NCI-H446 treated with DMSO at 0.1 percent for 48 hours (cell line): ENCODE measurements around the gene TMEM135.

Experiments
- DNase-seq: peaks from one replicate; lab custom pipeline; 2025; lab: John Stamatoyannopoulos, UW

TMEM135 gene

DNA sequence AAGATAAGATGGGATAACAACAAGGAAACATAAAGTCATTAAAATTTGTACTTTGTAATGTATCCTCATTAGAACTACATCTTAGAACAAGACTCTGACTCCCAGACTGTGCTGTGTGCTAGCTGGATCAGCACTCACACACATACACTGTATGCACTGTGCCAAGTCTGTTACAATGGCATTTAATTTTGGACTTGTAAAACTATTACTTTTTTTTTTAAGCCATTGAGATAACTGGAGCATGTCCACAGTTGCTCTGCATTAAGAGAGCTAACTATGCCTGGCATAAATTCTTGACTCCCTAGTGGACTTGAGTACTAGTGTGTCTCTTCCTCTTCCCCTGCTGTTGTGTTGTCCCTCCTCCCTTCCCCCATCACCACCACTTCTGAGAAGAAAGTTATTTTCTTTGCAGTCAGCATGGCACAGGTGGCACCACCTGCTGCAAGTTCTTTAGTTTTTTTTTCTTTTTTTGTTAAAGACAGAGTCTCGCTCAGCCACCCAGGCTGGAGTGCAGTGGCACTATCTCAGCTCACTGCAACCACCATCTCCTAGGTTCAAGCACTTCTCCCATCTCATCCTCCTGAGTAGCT is 268.6 kb downstream of the TMEM135 start:
- no peak for DNase-seq

GRCh38 chr11:87307101-87307500 is 269.4 kb downstream of the TMEM135 start:
- no peak for DNase-seq

- no peak for DNase-seq
Measured at GRCh38 chr11:87315229-87315628, 277.5 kb downstream of the TMEM135 start.

GRCh38 chr11:87316491-87316890 is 278.8 kb downstream of the TMEM135 start:
- no peak for DNase-seq

GRCh38 chr11:87317441-87317840 is 279.7 kb downstream of the TMEM135 start:
- DNase-seq = no peak

DNA sequence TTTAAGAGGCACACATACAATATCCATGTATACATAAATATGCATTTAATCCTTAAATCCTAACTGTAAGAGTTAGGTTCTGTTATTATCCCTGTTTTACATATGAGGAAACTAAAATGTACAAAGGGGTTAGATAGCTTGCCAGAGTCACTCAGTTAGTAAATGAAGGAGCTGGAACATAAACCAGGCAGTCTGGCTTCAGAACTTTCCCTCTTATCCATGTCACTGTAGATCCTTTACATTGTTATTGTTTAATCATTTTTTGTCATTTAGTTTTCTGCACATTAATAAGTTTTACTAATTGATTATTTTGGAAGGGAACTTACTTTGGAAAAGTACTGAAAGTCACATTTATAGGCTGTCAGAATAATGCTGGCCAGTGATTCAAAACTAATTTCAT is 282.4 kb downstream of the TMEM135 start:
- DNase-seq = no peak

- no peak for DNase-seq
Measured at GRCh38 chr11:87322568-87322967, 284.8 kb downstream of the TMEM135 start.

DNA sequence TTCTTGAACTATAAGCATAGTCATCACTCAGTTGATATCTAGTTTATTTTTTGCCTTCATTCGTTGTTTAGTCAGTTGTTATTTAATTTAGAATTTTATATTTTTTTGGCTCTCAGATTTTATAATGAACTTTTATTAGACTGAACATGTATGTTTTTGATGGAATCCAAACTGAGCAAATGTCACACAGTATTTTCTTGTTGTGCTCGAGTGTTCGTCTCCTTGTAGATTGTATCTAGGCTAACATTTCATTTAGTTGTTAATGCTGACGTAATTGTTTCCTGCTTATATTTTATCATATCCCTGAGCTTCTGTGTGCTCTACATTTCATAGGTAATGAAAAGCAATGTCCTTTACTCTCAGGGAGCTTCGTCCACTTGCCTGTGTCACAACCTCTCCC is 286.2 kb downstream of the TMEM135 start:
- no peak for DNase-seq

DNA sequence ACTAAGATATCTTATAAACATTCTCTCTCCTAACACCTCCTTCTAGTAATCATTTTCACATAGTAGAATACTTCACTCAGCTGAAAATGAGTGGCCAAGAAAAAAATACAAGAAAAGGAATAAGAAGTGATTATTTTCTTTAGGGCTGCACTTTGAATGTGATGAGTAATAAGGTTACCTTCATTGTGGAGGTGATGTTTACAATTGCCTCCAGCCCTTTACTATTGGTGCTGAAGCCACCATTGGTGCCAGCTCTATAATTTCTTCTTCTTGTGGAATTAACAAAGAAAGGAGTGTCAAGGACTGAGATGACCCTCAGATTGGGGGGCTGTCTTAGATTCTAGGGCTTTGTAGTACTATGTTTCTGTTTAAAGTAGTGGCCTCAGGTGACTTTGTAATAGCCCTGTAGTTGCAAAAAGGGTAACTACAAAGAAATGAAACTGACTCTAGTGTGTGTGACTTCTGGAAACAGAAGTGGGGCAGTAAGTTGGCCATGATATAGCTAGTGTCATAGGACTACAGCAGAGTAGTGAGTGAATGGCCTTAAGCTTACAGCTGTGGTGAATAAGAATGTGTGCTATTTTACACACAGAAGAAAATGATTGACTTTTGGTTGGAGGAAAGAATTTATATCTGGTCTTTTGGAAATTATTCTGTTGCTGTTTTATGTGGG is 287.2 kb downstream of the TMEM135 start:
- DNase-seq = no peak

- no peak for DNase-seq
Measured at GRCh38 chr11:87325490-87325872, 287.7 kb downstream of the TMEM135 start.

GRCh38 chr11:87326594-87326993 is 288.9 kb downstream of the TMEM135 start:
- DNase-seq = no peak

GRCh38 chr11:87329172-87329571 is 291.4 kb downstream of the TMEM135 start:
- DNase-seq = no peak

DNA sequence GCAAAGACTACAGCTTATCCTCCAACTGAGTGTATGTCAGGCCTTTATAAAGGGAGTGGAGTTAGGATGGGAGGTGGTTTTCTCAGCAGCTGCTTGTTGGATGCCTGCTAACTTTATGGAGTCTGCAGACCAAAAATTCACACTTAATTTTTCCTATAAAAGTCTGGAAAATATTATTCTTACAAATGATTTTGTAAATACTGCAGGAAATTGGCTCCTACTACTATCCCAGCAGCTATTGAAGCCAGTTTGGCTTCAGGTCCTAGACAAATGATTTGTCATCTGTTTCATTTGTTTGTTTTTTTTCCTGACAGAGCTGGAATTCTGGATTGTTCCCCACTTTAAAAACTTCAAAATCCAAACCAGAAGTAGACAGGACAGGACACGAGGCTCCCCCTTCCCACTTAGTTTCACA is 292.5 kb downstream of the TMEM135 start:
- no peak for DNase-seq

DNA sequence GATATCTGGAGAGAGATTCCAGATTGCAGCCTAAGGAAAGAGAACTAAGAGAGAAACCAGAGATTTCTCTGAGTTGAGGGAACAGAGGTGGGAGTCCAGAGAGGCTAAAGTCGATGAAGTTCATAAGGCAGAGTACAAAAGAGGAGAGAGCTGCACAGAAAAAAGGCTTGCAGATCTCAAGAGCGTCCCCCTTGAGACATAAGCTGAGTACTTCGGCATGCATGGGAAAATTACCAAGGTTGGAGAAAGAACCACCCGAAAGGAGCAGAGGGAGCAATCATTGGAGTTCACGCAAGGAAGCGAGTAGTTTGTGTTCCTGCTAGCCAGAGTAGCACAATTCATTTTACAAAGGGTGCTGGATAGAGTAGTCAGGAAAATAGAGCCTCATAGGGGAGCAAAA is 293.5 kb downstream of the TMEM135 start:
- no peak for DNase-seq

DNA sequence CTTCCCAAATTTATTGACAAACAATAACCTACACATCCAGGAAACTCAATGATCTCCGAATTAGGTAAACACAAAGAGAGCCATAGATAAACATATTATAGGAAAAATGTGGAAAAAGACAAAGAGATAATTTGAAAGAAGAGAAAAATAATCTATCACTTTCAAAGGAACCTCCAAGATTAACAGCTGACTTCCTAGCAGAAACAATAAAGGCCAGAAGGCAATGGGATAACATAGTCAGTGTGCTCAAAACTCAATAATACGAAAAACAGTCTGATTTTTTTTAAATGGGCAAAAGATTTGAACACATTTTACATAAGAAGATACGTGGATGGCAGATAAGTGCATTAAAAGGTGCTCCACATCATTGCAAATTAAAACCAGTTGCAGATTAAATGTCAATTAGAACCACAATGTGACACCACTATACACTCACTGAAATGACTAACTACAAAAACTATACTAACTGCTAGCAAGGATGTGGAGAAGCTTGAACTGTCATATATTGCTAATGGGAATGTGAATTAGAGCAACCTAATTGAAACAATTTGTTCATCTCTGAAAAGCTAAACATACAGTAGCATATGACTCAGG is 300.4 kb downstream of the TMEM135 start:
- DNase-seq = no peak

- no peak for DNase-seq
Measured at GRCh38 chr11:87339416-87339815, 301.7 kb downstream of the TMEM135 start.

GRCh38 chr11:87347441-87347840 is 309.7 kb downstream of the TMEM135 start:
- no peak for DNase-seq

- no peak for DNase-seq
Measured at GRCh38 chr11:87347854-87348253, 310.1 kb downstream of the TMEM135 start.

GRCh38 chr11:87351676-87352075 is 313.9 kb downstream of the TMEM135 start:
- no peak for DNase-seq

GRCh38 chr11:87352759-87353707 is 315.3 kb downstream of the TMEM135 start:
- DNase-seq = peak; percentile 70

- DNase-seq = no peak
Measured at GRCh38 chr11:87353771-87354345, 316.1 kb downstream of the TMEM135 start.

- no peak for DNase-seq
Measured at GRCh38 chr11:87355596-87355995, 317.9 kb downstream of the TMEM135 start.
